ENCODE measurements around the gene TMEM100. TPM values are rescaled to one million over a fixed set of nuclear protein-coding genes. Genes with fewer than 3 reads are reported as not detected.

Gene TMEM100
- total and polyA plus RNA-seq, 2 experiments from 2014 or later: 0.10 to 0.73 TPM

DNA sequence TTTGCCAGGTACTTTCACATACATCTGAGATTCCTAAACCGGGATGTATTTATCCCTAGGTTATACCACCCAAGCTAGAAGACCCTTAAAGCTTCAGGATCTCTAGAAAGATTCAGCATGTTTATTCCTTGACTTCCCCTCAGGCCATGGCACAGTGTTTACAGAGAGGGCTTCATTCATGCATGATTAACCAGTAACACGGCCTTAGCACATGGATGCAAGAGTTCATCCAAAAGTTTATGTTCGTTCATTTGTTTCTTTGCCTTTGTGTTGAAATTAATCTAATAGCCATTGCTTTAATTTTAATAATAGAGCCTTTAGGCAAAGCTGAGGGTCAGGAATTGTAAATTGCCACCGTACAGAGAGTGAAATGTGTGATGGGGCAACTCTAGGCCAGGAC, 41.9 kb upstream of the TMEM100 start:
- Histone ChIP-seq H3K27me3 (ENCODE audit: insufficient read depth) (no peaks in the 10 kb centered on the region), H3K27ac (ENCODE audit: low read depth) (no peak overlapping the region), H3K4me2 (no peak overlapping the region), H3K36me3 (ENCODE audit: insufficient read depth) (no peaks in the 10 kb centered on the region), H3K4me1 (ENCODE audit: insufficient read depth) (no peaks in the 10 kb centered on the region), H3K4me3 (no peak overlapping the region), H3F3A (replicated peaks; ENCODE audit: low read depth) (no peaks in the 10 kb centered on the region), H3K9me2 (ENCODE audit: insufficient read depth) (no peaks in the 10 kb centered on the region), H3K79me2 (replicated peaks; ENCODE audit: insufficient read depth) (0 out of 2 replicates have a peak, but pooled peaks cover 4% of the 10 kb centered on the region), H4K20me1 (replicated peaks; ENCODE audit: insufficient read depth) (no peaks in the 10 kb centered on the region), H2AFZ (no peak overlapping the region)
- DNase-seq (ENCODE audit: low spot score) (no peak), ATAC-seq (no peak)
- TF ChIP-seq JUNB (IDR thresholded peaks at IDR 0.05; ENCODE audit: unreplicated experiment) (no peak), EZH2phosphoT487 (IDR thresholded peaks at IDR 0.05; ENCODE audit: unreplicated experiment) (no peak), NANOG (IDR thresholded peaks at IDR 0.05; ENCODE audit: borderline replicate concordance) (no peak), EZH2 (IDR thresholded peaks at IDR 0.05; ENCODE audit: low read depth, unreplicated experiment) (no peak), STAT1 (IDR thresholded peaks at IDR 0.05; ENCODE audit: unreplicated experiment) (no peak), ZNF114 (CRISPR knock-in tag; IDR thresholded peaks at IDR 0.05) (no peak)
- TF ChIP-seq, protein P1, sequence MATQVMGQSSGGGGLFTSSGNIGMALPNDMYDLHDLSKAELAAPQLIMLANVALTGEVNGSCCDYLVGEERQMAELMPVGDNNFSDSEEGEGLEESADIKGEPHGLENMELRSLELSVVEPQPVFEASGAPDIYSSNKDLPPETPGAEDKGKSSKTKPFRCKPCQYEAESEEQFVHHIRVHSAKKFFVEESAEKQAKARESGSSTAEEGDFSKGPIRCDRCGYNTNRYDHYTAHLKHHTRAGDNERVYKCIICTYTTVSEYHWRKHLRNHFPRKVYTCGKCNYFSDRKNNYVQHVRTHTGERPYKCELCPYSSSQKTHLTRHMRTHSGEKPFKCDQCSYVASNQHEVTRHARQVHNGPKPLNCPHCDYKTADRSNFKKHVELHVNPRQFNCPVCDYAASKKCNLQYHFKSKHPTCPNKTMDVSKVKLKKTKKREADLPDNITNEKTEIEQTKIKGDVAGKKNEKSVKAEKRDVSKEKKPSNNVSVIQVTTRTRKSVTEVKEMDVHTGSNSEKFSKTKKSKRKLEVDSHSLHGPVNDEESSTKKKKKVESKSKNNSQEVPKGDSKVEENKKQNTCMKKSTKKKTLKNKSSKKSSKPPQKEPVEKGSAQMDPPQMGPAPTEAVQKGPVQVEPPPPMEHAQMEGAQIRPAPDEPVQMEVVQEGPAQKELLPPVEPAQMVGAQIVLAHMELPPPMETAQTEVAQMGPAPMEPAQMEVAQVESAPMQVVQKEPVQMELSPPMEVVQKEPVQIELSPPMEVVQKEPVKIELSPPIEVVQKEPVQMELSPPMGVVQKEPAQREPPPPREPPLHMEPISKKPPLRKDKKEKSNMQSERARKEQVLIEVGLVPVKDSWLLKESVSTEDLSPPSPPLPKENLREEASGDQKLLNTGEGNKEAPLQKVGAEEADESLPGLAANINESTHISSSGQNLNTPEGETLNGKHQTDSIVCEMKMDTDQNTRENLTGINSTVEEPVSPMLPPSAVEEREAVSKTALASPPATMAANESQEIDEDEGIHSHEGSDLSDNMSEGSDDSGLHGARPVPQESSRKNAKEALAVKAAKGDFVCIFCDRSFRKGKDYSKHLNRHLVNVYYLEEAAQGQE (IDR thresholded peaks at IDR 0.05; ENCODE audit: unreplicated experiment): no peak
- TF ChIP-seq, protein P2, sequence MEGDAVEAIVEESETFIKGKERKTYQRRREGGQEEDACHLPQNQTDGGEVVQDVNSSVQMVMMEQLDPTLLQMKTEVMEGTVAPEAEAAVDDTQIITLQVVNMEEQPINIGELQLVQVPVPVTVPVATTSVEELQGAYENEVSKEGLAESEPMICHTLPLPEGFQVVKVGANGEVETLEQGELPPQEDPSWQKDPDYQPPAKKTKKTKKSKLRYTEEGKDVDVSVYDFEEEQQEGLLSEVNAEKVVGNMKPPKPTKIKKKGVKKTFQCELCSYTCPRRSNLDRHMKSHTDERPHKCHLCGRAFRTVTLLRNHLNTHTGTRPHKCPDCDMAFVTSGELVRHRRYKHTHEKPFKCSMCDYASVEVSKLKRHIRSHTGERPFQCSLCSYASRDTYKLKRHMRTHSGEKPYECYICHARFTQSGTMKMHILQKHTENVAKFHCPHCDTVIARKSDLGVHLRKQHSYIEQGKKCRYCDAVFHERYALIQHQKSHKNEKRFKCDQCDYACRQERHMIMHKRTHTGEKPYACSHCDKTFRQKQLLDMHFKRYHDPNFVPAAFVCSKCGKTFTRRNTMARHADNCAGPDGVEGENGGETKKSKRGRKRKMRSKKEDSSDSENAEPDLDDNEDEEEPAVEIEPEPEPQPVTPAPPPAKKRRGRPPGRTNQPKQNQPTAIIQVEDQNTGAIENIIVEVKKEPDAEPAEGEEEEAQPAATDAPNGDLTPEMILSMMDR (conservative IDR thresholded peaks at IDR 0.05; ENCODE audit: low read depth in 2 of 2): no peak
- TF ChIP-seq, protein P3, sequence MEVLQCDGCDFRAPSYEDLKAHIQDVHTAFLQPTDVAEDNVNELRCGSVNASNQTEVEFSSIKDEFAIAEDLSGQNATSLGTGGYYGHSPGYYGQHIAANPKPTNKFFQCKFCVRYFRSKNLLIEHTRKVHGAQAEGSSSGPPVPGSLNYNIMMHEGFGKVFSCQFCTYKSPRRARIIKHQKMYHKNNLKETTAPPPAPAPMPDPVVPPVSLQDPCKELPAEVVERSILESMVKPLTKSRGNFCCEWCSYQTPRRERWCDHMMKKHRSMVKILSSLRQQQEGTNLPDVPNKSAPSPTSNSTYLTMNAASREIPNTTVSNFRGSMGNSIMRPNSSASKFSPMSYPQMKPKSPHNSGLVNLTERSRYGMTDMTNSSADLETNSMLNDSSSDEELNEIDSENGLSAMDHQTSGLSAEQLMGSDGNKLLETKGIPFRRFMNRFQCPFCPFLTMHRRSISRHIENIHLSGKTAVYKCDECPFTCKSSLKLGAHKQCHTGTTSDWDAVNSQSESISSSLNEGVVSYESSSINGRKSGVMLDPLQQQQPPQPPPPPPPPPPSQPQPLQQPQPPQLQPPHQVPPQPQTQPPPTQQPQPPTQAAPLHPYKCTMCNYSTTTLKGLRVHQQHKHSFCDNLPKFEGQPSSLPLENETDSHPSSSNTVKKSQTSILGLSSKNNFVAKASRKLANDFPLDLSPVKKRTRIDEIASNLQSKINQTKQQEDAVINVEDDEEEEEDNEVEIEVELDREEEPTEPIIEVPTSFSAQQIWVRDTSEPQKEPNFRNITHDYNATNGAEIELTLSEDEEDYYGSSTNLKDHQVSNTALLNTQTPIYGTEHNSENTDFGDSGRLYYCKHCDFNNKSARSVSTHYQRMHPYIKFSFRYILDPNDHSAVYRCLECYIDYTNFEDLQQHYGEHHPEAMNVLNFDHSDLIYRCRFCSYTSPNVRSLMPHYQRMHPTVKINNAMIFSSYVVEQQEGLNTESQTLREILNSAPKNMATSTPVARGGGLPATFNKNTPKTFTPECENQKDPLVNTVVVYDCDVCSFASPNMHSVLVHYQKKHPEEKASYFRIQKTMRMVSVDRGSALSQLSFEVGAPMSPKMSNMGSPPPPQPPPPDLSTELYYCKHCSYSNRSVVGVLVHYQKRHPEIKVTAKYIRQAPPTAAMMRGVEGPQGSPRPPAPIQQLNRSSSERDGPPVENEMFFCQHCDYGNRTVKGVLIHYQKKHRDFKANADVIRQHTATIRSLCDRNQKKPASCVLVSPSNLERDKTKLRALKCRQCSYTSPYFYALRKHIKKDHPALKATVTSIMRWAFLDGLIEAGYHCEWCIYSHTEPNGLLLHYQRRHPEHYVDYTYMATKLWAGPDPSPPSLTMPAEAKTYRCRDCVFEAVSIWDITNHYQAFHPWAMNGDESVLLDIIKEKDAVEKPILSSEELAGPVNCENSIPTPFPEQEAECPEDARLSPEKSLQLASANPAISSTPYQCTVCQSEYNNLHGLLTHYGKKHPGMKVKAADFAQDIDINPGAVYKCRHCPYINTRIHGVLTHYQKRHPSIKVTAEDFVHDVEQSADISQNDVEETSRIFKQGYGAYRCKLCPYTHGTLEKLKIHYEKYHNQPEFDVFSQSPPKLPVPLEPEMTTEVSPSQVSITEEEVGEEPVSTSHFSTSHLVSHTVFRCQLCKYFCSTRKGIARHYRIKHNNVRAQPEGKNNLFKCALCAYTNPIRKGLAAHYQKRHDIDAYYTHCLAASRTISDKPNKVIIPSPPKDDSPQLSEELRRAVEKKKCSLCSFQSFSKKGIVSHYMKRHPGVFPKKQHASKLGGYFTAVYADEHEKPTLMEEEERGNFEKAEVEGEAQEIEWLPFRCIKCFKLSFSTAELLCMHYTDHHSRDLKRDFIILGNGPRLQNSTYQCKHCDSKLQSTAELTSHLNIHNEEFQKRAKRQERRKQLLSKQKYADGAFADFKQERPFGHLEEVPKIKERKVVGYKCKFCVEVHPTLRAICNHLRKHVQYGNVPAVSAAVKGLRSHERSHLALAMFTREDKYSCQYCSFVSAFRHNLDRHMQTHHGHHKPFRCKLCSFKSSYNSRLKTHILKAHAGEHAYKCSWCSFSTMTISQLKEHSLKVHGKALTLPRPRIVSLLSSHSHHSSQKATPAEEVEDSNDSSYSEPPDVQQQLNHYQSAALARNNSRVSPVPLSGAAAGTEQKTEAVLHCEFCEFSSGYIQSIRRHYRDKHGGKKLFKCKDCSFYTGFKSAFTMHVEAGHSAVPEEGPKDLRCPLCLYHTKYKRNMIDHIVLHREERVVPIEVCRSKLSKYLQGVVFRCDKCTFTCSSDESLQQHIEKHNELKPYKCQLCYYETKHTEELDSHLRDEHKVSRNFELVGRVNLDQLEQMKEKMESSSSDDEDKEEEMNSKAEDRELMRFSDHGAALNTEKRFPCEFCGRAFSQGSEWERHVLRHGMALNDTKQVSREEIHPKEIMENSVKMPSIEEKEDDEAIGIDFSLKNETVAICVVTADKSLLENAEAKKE (CRISPR knock-in tag; IDR thresholded peaks at IDR 0.05): no peak
- Mint-ChIP-seq H3K9me3 (no peaks in the 10 kb centered on the region), H3K4me1 (peaks cover 3% of the 10 kb centered on the region; the same call in 1 of the 3 replicates), H3K4me3 (no peak overlapping the region), H3K27me3 (ENCODE audit: insufficient read depth, low read depth, poor library complexity) (no peaks in the 10 kb centered on the region), H3K27ac (no peak overlapping the region), H3K36me3 (ENCODE audit: low read depth) (peaks cover 2% of the 10 kb centered on the region; the same call in 1 of the 3 replicates)
